HAP-1 (cell line): ENCODE measurements around the gene CDK1.
A peak's percentile ranks its signal among the peaks of the same experiment; 100 is the strongest.

Source experiments
- DNase-seq, 2 experiments: peaks; one replicate each; pipeline ENCODE4 v3.0.0-alpha.2; 2016 to 2020; ENCODE audit warnings: low spot score in 2 of 2
- H3K27me3 ChIP-seq: fragments of 250-450 bp; sonication (Bioruptor Pico); 2 replicates; pipeline ENCODE4 v1.5.1; 2020; ENCODE audit warnings: low read depth, mild to moderate bottlenecking, moderate library complexity
- H3K36me3 ChIP-seq: fragments of 250-450 bp; sonication (Bioruptor Pico); replicated peaks from 2 replicates; pipeline ENCODE4 v1.5.1; 2020; ENCODE audit warnings: mild to moderate bottlenecking
- H3K4me1 ChIP-seq: fragments of 250-450 bp; sonication (Bioruptor Pico); 2 replicates; pipeline ENCODE4 v1.5.1; 2020; ENCODE audit warnings: mild to moderate bottlenecking
- H3K4me3 ChIP-seq: fragments of 250-450 bp; sonication (Bioruptor Pico); 2 replicates; pipeline ENCODE4 v1.5.1; 2020; ENCODE audit warnings: mild to moderate bottlenecking, moderate library complexity
- H3K9me3 ChIP-seq: fragments of 250-450 bp; sonication (Bioruptor Pico); 2 replicates; pipeline ENCODE4 v1.5.1; 2020; ENCODE audit warnings: mild to moderate bottlenecking, moderate library complexity
- in situ Hi-C: fragments of 300-500 bp; cut with MboI; formaldehyde crosslinking; loops from 3 replicates; pipeline ENCODE4 v1.14.3; 2020; ENCODE audit warnings: low sequenced_read_pairs, inconsistent platforms, mixed read lengths

The CDK1 gene

DNA sequence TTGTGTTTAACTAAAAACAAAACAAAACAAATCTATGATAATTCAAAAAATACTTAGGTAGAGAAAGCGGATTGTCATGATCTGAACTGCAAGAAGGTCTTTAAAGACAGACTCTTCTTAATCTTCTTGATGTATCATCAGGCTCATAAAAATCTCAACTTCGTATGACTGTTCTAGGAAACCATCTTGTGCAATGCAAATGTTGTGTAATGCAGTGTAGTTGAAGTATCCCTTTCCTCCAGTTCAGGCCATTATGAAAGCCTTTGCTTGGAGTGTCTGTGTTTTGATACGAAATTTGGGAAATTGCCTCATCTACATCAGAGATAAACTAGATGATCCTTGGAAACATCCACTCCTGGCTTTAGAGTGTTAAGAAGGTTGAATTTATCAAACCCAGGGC, 30.9 kb downstream of the CDK1 start:
- no peak for DNase-seq
- H3K27me3 ChIP-seq, result no peaks in the 10 kb centered on the region
- no peaks in the 10 kb centered on the region for H3K36me3 ChIP-seq
- H3K4me3 ChIP-seq, result no peak overlapping the region
- H3K4me1 ChIP-seq, result peaks cover 10% of the 10 kb centered on the region
- in situ Hi-C loops, result loop anchor here (25.0 kb wide), 2 partner anchors 478 to 928 kb away; no protein-coding TSS in a partner anchor
- no peaks in the 10 kb centered on the region for H3K9me3 ChIP-seq

DNA sequence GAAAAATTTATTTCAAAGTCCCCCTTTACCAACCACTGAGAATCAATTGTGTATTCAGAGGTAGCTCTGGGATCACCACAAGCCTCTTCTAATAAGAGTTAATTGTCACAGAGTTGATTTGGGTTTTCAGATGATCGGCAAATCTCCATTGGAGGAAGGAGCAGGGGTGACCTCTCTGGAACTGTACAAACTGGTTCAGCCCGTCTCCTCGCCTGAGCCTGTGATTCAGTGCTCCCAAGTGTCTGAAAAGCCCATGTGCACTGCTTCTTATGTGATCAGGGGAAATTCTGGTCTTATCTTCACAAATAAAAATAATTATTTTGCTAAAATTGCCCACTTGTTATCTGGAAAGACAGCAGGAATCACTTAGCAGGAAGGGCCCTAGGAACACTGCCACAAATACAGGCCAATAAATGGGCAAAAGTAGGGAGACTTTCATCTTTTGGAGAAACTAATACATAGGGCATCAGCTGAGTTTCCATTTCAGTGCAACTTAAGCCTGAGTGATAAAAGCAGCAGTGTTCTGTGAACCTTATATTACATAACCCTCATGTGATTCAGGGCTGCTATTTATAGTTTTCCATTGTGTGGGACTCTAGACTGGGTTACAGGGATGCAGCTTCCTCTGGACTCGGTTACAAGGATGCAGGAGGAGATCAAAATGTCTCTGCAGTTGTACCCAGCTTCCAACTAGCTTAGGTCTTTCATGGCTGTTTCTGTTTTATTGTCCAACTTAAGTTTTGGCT, 32.3 kb downstream of the CDK1 start:
- Histone ChIP-seq H3K36me3 (no peaks in the 10 kb centered on the region), H3K4me3 (no peak overlapping the region), H3K9me3 (no peaks in the 10 kb centered on the region), H3K4me1 (peaks cover 10% of the 10 kb centered on the region), H3K27me3 (no peaks in the 10 kb centered on the region)
- in situ Hi-C loops, result loop anchor here (25.0 kb wide), 2 partner anchors 477 to 927 kb away; no protein-coding TSS in a partner anchor
- no peak for DNase-seq

DNA sequence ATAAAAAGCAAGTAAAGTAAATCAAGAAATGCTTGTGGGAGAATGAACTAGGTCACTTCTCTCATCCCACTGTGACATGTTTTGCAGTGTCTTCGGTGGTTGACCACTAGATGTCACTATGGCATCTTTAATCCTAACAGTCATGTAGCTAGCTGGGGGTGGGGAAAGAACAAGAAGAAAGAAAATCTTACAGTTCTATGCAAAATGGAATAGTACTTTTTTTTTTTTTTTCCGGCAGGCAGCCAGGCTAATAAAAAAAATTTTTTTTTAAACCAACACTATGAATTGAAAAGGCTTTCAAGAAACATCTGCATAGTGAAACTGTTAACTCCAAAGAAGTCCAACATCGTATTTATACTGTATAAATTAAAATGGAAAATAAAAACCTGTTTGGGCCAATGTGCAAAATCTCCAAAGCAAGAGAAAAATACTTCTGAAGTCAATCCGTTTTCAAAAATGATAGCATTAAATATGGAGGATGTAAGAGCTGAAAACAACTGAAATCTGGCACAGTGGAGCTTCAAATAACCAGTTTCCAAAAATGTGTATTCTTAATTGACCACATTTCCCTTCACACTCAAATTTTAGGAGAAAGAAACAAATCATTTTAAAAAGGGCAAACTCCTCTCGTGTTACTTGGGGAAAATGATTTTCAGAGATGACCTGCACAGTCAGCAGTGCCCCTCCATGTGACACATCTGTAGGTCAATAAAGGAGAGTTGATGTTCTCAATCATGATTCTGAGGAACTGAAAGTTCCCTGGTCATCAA, 38.5 kb downstream of the CDK1 start:
- no peaks in the 10 kb centered on the region for H3K9me3 ChIP-seq
- in situ Hi-C loops, result loop anchor here (25.0 kb wide), 2 partner anchors 470 to 920 kb away; no protein-coding TSS in a partner anchor
- H3K4me1 ChIP-seq, result peaks cover 3% of the 10 kb centered on the region; the same call in 1 of the 2 replicates
- H3K36me3 ChIP-seq, result no peaks in the 10 kb centered on the region
- DNase-seq, result peak; percentile 64 to 89
- no peaks in the 10 kb centered on the region for H3K27me3 ChIP-seq
- H3K4me3 ChIP-seq, result no peak overlapping the region

DNA sequence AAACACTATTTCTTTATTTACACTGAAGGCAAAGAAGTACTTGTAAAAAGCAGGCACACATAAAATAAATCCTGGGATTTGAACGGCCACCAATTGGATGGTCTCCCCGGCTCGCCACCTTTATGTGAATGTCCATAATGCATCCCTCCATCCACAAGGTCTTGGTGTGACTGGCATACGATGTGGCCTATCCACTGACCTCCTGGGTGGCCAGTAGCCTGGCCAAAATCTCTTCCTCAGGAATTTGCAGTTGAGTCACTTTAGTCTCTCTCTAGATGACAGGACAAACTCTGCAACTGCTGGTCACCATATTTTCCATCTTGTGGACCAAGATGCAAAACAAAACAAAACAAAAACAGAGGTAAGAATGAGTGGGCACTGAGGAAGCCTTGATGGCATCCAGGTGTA, 39.1 kb downstream of the CDK1 start:
- Histone ChIP-seq H3K4me1 (peaks cover 3% of the 10 kb centered on the region; the same call in 1 of the 2 replicates), H3K9me3 (no peaks in the 10 kb centered on the region), H3K4me3 (no peak overlapping the region), H3K36me3 (no peaks in the 10 kb centered on the region), H3K27me3 (no peaks in the 10 kb centered on the region)
- in situ Hi-C loops, result loop anchor here (25.0 kb wide), 2 partner anchors 470 to 920 kb away; no protein-coding TSS in a partner anchor
- DNase-seq, result no peak

DNA sequence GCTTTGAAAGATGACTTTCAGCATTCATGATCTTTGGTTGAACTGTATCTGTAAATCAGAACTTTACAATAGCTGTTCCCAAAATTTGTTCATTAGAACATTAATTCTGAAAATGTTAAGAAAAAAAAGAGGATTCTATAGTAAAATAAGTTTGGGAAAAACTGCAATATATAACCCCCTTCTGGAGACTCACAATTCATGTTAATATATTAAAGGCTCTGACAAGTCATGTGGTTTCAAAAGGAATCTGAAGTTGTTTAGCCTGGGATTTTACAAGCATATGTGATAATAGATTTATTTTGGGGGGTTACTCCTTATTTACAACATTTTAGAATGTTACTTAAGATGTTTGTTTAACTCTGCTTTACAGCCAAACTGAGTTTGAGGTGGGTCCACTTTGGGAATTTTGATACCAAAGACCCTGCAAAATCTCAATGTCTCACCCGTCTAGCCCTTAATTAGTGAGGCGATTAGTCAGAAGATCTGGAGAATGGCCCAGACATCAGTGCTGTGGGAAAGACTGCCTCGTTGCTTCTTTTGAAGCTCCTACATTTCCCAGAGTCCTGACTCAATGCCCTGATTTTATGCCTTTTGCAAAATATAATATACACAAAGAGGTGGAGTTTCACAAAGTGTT, 40.0 kb downstream of the CDK1 start:
- peaks cover 3% of the 10 kb centered on the region; the same call in 1 of the 2 replicates for H3K4me1 ChIP-seq
- no peaks in the 10 kb centered on the region for H3K36me3 ChIP-seq
- no peaks in the 10 kb centered on the region for H3K27me3 ChIP-seq
- no peaks in the 10 kb centered on the region for H3K9me3 ChIP-seq
- in situ Hi-C loops, result loop anchor here (25.0 kb wide), 2 partner anchors 469 to 919 kb away; no protein-coding TSS in a partner anchor
- H3K4me3 ChIP-seq, result no peak overlapping the region
- no peak for DNase-seq

DNA sequence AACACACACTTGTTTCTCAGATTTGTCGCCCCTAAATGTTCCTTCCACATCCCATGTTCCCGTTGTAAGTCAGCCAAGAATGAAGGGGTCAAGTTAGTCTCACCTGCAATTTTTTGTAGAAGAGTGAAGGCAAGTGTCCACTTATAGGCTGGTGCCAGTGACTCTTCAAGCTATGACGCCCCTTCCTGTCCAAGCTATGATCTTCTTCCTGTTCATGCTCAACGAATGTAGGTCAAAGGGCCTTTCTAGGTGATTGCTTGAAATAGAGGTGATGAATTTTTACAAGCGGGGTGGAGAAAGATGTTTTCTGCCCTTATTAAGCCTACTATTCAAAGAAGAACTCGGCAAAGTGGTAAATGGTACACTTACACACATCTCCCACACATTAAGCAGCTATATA, 41.0 kb downstream of the CDK1 start:
- Histone ChIP-seq H3K36me3 (no peaks in the 10 kb centered on the region), H3K9me3 (no peaks in the 10 kb centered on the region), H3K4me3 (no peak overlapping the region), H3K4me1 (peaks cover 3% of the 10 kb centered on the region; the same call in 1 of the 2 replicates), H3K27me3 (no peaks in the 10 kb centered on the region)
- in situ Hi-C loops, result loop anchor here (25.0 kb wide), 2 partner anchors 468 to 918 kb away; no protein-coding TSS in a partner anchor
- no peak for DNase-seq

DNA sequence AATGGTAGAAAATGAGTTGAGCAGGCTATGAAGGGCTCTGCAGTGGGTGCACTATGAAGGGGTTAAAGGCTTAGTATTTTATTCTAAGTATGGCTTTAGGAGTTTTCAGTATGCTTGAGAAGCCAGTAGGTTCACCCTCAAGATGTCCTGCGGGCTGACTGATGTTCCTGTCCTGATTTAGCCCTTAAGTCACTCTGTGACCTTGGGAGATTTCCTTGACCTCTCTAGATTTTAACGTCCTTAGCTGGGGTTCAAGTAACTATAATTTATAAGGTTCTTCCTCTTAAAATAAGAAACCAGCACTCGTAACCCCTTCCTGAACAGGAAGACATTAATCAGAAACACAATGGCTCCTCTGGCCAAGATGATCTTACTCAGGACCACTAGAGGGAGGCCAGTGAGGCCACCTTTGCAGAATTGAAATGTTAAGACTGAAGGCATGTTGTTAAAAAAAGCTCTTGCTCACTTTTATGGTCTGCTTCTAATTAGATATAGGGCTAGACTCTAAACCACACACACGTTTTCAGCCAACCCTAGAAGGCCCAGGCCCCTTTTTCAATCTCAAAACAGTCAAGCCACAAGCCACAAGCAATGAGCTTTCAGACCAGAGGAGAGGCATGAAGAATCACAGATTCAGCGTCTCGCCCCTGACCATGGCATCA, 41.9 kb downstream of the CDK1 start:
- no peak overlapping the region for H3K4me3 ChIP-seq
- DNase-seq, result no peak
- H3K4me1 ChIP-seq, result peaks cover 3% of the 10 kb centered on the region; the same call in 1 of the 2 replicates
- no peaks in the 10 kb centered on the region for H3K9me3 ChIP-seq
- in situ Hi-C loops, result loop anchor here (25.0 kb wide), 2 partner anchors 467 to 917 kb away; no protein-coding TSS in a partner anchor
- no peaks in the 10 kb centered on the region for H3K36me3 ChIP-seq
- H3K27me3 ChIP-seq, result no peaks in the 10 kb centered on the region

DNA sequence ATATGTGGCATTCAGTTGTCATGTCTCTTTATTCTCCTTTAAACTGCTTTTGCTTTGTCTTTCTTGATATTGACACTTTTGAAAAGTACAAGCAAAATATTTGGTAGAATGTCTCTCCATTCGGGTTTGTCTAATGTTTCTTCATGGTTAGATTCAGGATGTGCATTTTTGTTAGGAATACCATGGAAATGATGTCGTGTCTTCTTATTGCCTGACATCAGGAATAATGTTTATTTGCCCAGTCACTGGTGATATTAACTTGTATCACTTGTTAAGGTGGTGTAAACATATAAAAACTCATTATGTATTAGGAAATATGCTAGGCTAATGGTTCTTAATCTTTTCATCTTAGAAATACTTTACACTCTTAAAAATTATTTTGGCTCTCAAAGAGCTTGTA, 43.4 kb downstream of the CDK1 start:
- in situ Hi-C loops, result loop anchor here (25.0 kb wide), 2 partner anchors 466 to 916 kb away; no protein-coding TSS in a partner anchor
- no peak overlapping the region for H3K4me3 ChIP-seq
- DNase-seq, result no peak
- H3K9me3 ChIP-seq, result no peaks in the 10 kb centered on the region
- H3K36me3 ChIP-seq, result no peaks in the 10 kb centered on the region
- no peaks in the 10 kb centered on the region for H3K27me3 ChIP-seq
- H3K4me1 ChIP-seq, result peaks cover 3% of the 10 kb centered on the region; the same call in 1 of the 2 replicates

DNA sequence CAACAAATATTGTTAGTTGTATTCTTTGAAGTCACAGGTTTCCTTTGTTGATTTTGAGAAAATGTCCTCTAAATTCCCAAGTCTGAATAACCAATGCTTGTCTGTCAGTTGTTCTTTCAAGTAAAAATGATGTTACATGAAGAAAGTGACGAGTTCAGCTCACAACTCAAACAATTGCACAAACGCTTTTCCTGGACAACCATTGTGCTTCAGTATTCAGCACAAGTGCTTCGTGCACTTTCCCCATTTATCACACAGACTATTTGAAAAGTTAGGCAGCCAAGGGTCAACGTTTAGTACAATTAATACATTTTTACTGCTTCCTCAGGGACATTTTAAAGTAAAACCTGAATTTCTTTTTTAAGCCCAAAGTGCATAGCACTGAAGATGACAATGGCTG, 44.5 kb downstream of the CDK1 start:
- no peaks in the 10 kb centered on the region for H3K9me3 ChIP-seq
- no peak overlapping the region for H3K4me3 ChIP-seq
- H3K36me3 ChIP-seq, result no peaks in the 10 kb centered on the region
- in situ Hi-C loops, result loop anchor here (25.0 kb wide), 2 partner anchors 464 to 914 kb away; no protein-coding TSS in a partner anchor
- no peaks in the 10 kb centered on the region for H3K4me1 ChIP-seq
- DNase-seq, result no peak
- H3K27me3 ChIP-seq, result no peaks in the 10 kb centered on the region

DNA sequence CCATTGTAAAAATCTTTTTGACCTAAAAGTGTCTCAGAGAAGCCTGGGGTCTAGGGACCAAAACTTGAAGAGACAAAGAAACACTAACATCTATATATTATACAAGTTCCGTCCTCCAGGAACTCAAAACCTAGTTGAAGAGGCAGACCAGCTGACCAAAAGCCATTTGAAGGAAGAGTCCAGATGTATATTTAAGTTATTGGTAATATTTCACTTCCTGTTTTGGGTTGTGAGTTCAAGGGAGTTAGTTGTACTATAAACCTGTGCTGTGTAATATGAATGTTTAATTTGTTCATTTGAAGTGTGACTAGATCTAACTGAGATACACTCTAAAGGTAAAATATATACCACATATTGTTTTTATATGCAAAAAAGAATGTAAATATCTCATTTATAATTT, 45.0 kb downstream of the CDK1 start:
- H3K4me1 ChIP-seq, result no peaks in the 10 kb centered on the region
- in situ Hi-C loops, result loop anchor here (25.0 kb wide), 2 partner anchors 464 to 914 kb away; no protein-coding TSS in a partner anchor
- H3K4me3 ChIP-seq, result no peak overlapping the region
- H3K36me3 ChIP-seq, result no peaks in the 10 kb centered on the region
- no peak for DNase-seq
- no peaks in the 10 kb centered on the region for H3K9me3 ChIP-seq
- no peaks in the 10 kb centered on the region for H3K27me3 ChIP-seq

DNA sequence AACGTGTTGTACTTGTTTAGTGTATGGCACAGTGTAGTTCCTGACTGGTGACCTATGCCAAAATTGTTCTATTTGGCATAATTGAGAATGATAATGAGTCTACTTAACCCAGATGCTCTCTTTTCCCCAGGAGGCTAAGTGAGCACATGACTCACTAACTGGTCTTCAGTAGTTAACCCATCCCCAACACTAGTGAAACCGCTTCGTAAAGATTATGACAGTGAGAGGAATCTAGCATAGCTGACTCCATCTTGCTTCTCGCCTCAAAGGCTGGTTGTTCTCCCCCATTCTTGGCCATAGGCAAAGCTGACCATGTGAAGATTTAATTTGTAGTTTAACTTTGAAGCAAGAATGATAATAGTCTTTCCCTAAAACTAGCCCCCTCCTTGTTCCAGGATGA, 47.2 kb downstream of the CDK1 start:
- no peaks in the 10 kb centered on the region for H3K9me3 ChIP-seq
- H3K4me3 ChIP-seq, result no peak overlapping the region
- no peaks in the 10 kb centered on the region; the same call in 1 of the 2 replicates for H3K4me1 ChIP-seq
- no peak for DNase-seq
- no peaks in the 10 kb centered on the region for H3K36me3 ChIP-seq
- in situ Hi-C loops, result no loop called here
- no peaks in the 10 kb centered on the region for H3K27me3 ChIP-seq

DNA sequence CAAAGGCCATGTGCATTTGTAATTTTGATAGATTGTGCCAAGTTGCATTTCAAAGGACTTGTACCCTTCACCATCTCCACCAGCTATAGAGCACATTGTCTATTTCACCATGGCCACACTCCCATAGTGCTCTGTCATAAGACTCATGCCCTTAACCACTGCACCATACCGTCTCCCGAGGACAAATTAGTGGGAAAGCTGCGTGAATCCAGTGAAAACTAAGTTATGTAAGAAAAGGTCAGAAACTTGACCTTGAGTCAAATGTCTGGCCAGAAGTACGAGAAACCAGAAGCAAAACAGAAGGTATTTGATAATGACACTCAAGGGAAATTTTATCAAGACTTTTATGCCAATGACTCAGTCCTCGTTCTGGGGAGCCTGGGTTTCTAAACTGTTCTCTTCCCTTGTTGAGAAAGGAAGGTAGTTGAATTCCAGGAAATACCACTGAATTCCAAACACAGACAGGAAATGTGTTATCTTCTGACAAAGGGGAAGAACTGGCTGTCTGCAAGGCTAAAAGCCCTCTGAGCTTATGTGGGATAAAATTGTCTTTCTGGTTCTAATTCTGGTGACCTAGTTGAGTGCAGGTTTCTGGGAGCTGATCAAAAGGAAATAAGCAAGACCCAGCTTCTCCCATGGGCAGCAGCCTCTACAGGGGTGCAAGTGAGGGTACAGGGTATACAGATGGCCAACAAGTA, 49.7 kb downstream of the CDK1 start:
- in situ Hi-C loops, result no loop called here
- no peaks in the 10 kb centered on the region for H3K27me3 ChIP-seq

More for the DNA sequence above, 49.7 kb downstream of the CDK1 start:
- Histone ChIP-seq H3K4me1 (no peaks in the 10 kb centered on the region; the same call in 1 of the 2 replicates), H3K9me3 (no peaks in the 10 kb centered on the region), H3K36me3 (no peaks in the 10 kb centered on the region), H3K4me3 (no peak overlapping the region)
- DNase-seq, result no peak
